ENCODE measurements around the gene EDIL3.

DNA sequence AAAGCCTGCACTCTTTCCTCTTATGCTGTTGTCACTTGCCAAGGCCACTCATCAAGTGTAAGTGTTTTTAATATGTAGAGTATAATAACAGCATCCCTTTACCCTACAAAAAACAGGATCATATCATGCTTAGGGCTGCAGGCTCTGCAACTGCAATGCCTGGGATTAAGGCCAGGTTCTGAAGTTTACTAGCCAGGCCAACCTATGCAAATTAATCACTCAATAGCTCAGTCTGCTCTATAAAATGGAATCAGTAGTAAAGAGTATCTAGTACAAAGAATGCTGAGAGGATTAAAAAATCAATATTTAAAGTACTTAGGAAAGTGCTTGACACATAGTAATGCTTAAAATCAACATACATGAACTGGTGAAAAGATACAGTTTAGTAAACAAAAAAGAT is 253.3 kb downstream of the EDIL3 start:
- TF ChIP-seq, protein P1, sequence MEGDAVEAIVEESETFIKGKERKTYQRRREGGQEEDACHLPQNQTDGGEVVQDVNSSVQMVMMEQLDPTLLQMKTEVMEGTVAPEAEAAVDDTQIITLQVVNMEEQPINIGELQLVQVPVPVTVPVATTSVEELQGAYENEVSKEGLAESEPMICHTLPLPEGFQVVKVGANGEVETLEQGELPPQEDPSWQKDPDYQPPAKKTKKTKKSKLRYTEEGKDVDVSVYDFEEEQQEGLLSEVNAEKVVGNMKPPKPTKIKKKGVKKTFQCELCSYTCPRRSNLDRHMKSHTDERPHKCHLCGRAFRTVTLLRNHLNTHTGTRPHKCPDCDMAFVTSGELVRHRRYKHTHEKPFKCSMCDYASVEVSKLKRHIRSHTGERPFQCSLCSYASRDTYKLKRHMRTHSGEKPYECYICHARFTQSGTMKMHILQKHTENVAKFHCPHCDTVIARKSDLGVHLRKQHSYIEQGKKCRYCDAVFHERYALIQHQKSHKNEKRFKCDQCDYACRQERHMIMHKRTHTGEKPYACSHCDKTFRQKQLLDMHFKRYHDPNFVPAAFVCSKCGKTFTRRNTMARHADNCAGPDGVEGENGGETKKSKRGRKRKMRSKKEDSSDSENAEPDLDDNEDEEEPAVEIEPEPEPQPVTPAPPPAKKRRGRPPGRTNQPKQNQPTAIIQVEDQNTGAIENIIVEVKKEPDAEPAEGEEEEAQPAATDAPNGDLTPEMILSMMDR (IDR thresholded peaks at IDR 0.05), result no peak
- TF ChIP-seq POLR2A (IDR thresholded peaks at IDR 0.05), result no peak
